GM10248 (cell line): ENCODE measurements around the gene RGS9.

ENCODE experiments used
- CTCF ChIA-PET: fragments of 300-600 bp; sonication (Branson Sonifier 250); formaldehyde crosslinking; extraction: SDS; loops from one replicate; lab custom pipeline; 2021; ENCODE audit warnings: antibody characterized with exemption; lab: Yijun Ruan, JAX
- POLR2A ChIA-PET: fragments of 350-650 bp; sonication (Branson Sonifier 250); formaldehyde crosslinking; extraction: SDS; loops from one replicate; lab custom pipeline; 2020; ENCODE audit warnings: antibody characterized with exemption; lab: Yijun Ruan, JAX
- DNase-seq: peaks from one replicate; pipeline ENCODE4 v3.0.0; 2012; ENCODE audit errors: extremely low spot score
- CTCF ChIP-seq: IDR thresholded peaks from 2 replicates; pipeline ENCODE4 v1.5.1; 2012; ENCODE audit warnings: mild to moderate bottlenecking, low read depth; ENCODE audit errors: extremely low read depth, missing control alignments, control extremely low read depth

Gene RGS9

GRCh38 chr17:65097110-65097509 is 40.1 kb upstream of the RGS9 start:
- POLR2A ChIA-PET = no interaction called here
- no peak for TF ChIP-seq CTCF
- CTCF ChIA-PET = interaction anchor here (0.9 to 5.7 kb wide), 6 partner anchors 11 to 136 kb away, joined by 3 to 49 read pairs (median 3); partner anchors contain the start of gene RGS9
- no peak for DNase-seq

- no peak for TF ChIP-seq CTCF
- CTCF ChIA-PET = interaction anchor here (0.7 to 5.7 kb wide), 38 partner anchors 9 to 180 kb away, joined by 3 to 49 read pairs (median 5); partner anchors contain the start of genes LRRC37A3 and RGS9
- DNase-seq = no peak
- POLR2A ChIA-PET = no interaction called here
These were observed 37.7 kb upstream of the RGS9 start for GRCh38 chr17:65099475-65099874.

GRCh38 chr17:65099941-65100315 is 37.2 kb upstream of the RGS9 start:
- CTCF ChIA-PET = interaction anchor here (0.7 to 5.7 kb wide), 46 partner anchors 9 to 180 kb away, joined by 3 to 49 read pairs (median 5); partner anchors contain the start of genes GNA13, LRRC37A3 and RGS9
- POLR2A ChIA-PET = interaction anchor here (0.6 kb wide), 1 partner anchor 1940 kb away, joined by 3 read pairs; no protein-coding TSS in a partner anchor
- peak; percentile 83 for DNase-seq
- TF ChIP-seq CTCF = no peak

GRCh38 chr17:65100316-65101140 is 36.6 kb upstream of the RGS9 start:
- ChIA-PET POLR2A (interaction anchor here (0.6 kb wide), 1 partner anchor 1939 kb away, joined by 3 read pairs; no protein-coding TSS in a partner anchor), CTCF (interaction anchor here (0.6 to 5.7 kb wide), 60 partner anchors 9 to 181 kb away, joined by 3 to 49 read pairs (median 5); partner anchors contain the start of genes GNA13, LRRC37A3 and RGS9)
- TF ChIP-seq CTCF = peak; percentile 94
- DNase-seq = peak; percentile 84

GRCh38 chr17:65101371-65101770 is 35.8 kb upstream of the RGS9 start:
- TF ChIP-seq CTCF = no peak
- no peak for DNase-seq
- POLR2A ChIA-PET = no interaction called here
- CTCF ChIA-PET = interaction anchor here (0.9 to 5.7 kb wide), 31 partner anchors 8 to 182 kb away, joined by 3 to 49 read pairs (median 7); partner anchors contain the start of genes GNA13, LRRC37A3 and RGS9

GRCh38 chr17:65102235-65102634 is 34.9 kb upstream of the RGS9 start:
- no peak for TF ChIP-seq CTCF
- no peak for DNase-seq
- POLR2A ChIA-PET = no interaction called here
- CTCF ChIA-PET = interaction anchor here (1.4 to 3.2 kb wide), 5 partner anchors 28 to 66 kb away, joined by 3 to 18 read pairs (median 3); partner anchors contain the start of gene RGS9
